HT1080 (cell line): Measurements from ENCODE around the gene ADRB2. TPM values are rescaled to one million over a fixed set of nuclear protein-coding genes. Genes with fewer than 3 reads are reported as not detected.
"Not testable (repeated sequence)": the region's sequence is repeated elsewhere in the genome, so short reads cannot be mapped to it uniquely, and the experiment has no call there.

Source experiments
- DNase-seq: peaks from one replicate; pipeline ENCODE4 v3.0.0-alpha.2; 2015; ENCODE audit warnings: low read depth
- polyA plus RNA-seq, 2 experiments: library from polyadenylated mRNA; depleted of rRNA; stranded (reverse); fragments of >200 nt; gene quantifications; 2 replicates each; pipeline ENCODE4 v1.2.3, GENCODE V29; 2015
- total RNA-seq: library from RNA; depleted of rRNA; stranded (reverse); fragments of >200 nt; shearing (Covaris generic); gene quantifications from 2 replicates; pipeline ENCODE4 v1.2.3, GENCODE V29; 2014; rRNA removed

The ADRB2 gene
- 0.11 and 0.17 TPM in 2 replicates for total RNA-seq
- polyA plus RNA-seq (2015; cell fraction: cytosol; rRNA removed) = 0.72 and 0.74 TPM in 2 replicates
- polyA plus RNA-seq (2015; cell fraction: nucleus; rRNA removed) = 1.1 and 1.2 TPM in 2 replicates

DNA sequence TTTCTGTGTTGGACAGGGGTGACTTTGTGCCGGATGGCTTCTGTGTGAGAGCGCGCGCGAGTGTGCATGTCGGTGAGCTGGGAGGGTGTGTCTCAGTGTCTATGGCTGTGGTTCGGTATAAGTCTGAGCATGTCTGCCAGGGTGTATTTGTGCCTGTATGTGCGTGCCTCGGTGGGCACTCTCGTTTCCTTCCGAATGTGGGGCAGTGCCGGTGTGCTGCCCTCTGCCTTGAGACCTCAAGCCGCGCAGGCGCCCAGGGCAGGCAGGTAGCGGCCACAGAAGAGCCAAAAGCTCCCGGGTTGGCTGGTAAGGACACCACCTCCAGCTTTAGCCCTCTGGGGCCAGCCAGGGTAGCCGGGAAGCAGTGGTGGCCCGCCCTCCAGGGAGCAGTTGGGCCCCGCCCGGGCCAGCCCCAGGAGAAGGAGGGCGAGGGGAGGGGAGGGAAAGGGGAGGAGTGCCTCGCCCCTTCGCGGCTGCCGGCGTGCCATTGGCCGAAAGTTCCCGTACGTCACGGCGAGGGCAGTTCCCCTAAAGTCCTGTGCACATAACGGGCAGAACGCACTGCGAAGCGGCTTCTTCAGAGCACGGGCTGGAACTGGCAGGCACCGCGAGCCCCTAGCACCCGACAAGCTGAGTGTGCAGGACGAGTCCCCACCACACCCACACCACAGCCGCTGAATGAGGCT lies at the start of gene ADRB2:
Gene ADRB2 (plus strand): TSS at position 559 of the 686 bp plus-strand sequence. CDS start 221 bp downstream, outside the sequence.
- no peak for DNase-seq

DNA sequence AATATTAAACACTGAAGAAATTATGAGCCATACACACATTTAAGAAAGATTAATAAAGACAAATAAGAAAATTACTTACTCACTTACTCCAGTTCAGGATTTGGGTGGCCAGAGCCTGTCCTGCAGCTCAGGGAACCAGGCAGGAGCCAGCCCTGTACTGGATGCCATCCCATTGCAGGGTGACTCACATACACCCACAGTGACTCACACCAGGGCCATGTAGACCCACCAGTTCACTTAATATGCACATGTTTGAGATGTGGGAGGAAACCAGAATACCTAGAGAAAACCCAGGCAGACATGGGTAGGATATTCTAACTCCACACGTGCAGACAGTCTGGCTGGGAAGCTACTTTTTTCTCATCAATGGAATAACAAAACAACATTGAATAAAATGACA lies 49.6 kb upstream of the ADRB2 start:
- DNase-seq = peak; percentile 96

DNA sequence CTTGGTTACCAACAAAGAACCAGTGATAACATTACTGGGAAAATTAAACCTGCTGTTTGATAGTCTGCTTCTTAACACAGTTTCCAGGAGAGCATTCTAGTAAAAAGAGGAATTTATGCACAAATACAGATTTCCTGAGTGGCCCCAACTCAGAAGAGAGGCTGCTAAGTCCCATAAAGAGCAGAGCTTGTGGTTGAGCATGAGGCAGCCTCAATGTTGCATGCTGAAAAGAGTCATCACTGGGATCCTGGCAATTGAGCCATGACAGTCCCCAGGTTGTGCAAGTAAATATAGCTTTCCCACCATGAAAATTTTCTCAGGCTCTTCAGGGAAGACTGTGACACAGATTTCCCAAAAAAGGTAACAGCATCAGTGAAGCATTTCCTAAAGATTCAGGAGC lies 47.5 kb upstream of the ADRB2 start:
- no peak for DNase-seq

DNA sequence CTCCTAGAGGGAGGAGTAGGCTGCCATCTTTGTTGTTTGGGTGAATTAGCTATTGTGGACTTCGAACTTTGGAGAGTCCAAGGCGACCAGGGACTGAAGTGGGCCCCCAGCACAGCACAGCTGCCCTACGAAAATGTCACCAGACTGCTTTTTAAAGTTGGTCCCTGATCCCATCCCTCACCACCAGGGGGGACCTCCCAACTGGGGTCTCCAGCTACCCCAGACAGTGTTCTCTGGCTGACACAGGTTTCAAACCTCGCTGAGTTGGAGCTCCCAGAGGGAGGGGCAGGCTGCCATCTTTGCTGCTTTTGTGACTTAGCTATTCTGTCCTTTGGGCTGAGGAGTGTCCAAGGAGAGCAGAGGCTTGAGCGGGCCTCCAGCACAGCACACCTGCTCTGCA lies 45.7 kb upstream of the ADRB2 start:
- DNase-seq = no peak

DNA sequence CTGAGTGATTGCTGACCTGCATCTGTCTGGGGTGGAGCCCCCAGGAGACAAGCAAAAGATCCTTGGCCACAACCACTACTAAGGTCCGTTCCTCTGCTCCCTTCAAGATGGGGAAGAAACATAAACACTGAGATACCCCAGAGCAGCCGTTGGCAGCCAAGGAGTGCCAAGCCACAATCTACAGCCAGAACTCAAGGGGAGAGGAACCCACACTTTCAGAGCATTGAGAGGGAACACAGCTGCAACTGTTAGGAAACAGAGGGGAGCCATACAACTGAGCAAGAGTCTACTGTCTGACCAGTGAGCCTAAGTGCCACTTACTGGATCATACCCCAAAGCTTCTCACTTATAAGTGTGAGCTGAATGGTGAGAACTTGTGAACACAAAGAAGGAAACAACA lies 44.6 kb upstream of the ADRB2 start:
- no peak for DNase-seq

DNA sequence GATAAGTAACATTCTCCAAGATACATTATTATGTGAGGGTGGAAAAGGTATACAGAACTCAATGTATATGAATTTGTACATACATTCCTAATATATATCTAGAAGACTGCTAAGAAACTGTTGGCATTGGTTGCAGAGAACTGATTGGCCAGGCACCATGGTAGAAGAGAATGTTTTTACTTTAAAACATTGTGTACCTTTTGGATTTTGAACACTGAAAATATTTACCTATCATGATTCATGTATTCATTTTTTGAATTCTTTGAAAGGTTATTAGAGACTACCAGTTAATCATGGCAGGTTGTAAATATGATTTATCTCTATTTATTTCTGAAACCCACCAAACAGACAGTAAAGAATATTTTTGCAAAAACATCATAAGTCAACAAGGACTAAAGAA lies 41.2 kb upstream of the ADRB2 start:
- DNase-seq = no peak

DNA sequence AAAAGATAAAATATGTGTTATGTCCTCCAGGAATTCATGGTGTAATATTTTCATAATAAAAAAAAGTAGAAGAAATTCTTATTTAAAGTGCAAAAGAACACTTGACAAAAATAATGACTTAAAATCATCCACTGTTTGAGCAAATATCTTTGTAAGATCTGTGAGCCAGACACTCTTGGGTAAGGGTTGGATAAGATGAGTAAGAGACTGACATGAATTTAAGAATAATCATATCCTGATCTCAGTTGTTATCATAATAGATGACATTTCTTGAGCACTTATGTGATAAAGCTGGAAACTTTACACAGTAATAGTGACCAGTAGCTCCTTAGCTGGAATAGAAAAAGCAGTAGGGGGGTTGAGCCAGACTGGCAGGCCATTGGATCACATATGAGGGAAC lies 40.0 kb upstream of the ADRB2 start:
- no peak for DNase-seq

DNA sequence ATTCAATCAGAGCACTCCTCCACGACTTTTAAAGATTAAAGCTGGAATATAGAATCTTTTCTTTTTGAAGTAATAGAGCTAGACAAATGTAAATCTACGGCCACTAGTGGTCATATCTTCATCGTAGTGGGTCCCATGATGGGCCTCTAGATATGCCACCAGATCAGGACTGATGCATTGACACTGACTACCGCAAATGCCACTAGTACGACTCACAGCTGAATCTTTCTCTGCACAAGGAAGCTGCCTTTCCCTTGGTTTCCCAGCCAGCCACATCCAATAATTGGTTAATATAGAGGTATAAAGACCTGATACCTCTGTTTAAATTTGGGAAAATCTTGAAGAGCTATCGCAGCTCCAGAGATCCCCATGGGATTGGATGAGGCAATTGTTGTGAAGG lies 37.8 kb upstream of the ADRB2 start:
- peak; percentile 60 for DNase-seq

DNA sequence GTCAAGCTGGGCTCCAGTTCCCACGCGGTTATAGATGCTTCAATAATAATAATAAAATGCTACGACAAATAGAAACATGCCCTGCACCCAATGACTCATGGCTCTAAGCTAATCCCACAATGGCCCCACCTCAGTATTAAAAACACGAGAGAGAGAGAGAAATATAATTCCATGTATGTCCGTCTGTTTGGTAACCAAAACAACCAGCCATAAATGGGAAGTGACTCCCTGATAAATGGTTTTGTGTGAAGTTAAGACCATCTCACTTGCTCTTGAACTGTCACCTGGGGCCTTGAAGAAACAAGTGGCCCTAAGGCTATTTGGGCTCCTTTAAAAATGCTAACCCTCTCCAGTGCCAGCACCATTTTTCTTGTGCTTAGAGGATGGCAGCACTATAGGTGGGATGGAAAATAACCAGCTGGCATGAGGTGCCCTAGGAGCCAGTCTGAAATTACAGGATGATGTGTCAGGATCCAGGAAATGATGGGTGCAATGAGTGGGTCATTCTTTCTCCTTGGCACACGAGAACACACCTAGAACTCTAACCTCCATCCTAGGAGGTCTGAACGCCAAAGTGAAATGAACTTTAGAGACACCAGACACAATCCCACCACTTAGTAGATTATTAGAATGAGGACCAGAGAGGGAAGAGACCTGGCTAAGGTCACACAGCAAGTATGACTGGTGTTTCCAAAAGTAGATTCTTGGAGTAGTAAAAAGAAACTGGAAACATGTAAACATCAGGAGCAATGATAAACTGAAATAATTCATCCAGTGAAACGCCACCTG lies 35.7 kb upstream of the ADRB2 start:
- peak; percentile 91 for DNase-seq

DNA sequence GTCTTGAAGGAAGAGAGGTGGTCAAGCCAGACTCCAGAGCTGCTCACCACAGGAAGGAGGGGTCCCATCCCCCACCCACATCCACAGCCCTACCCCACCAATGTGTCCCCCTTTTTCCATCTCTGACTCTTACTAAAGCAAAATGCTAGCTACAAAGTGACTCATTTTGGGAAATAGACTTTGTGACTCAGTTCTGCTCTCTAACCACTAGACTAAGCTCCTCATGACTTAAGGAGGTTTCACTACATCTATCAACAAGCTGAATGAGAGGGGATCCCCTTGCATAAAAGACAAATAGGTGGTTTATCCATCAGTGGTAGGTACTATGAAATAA lies 35.1 kb upstream of the ADRB2 start:
- DNase-seq = peak; percentile 93

DNA sequence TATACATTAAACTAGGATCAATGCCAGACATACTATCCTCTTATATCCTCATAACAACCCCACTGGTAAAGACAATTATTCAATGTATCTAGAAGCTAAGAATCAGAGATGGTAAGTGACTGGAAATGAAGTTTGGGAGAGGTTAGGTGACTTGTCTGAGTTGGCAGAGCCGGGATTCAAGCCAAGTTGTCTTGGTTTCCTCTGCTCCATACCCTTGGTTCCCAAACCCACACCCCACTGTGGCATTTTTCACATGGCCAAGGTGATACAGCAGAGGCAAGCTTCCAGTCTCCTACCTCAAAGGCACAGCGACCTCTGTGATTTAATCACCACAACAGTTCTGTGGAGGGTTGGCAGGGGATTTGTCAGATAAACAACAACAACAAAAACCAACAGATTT lies 34.7 kb upstream of the ADRB2 start:
- DNase-seq = peak; percentile 82

DNA sequence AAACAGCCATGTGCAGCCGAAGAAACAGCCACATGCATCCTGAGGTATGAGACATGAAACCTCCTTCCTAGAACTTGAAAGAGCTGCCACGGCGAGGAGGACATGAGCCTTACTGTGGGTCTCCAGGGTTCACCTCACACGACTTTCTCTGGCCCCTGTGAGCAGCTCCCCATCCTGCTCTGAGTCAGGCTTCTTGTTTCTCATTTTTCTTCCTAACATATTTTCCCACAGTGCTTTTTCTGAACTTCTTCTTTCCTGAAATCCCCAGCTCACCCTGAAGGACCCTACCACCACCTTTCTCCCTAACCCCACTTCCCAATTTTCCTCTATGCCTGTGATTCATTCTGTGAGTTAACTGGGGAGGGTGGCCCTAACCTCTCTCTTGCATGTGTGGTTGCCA lies 33.7 kb upstream of the ADRB2 start:
- DNase-seq = peak; percentile 28

DNA sequence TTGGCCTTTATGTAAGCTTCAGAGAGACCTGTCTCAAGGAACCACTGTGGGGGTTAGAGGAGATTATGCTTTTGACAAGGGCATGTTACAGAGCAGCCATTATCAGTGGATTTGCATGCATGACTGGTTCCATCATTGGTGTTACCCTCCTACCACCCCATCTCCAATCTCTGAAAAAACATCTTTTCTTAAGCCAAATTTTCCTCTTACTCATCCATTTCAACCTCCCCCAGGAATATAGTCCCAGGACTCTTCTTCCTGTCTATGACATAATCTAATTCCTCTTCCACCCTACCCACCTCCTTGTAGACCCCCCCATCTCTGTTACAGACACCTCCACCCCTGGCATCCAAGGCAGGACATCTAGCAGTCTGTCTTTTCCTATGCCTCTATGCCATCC lies 33.1 kb upstream of the ADRB2 start:
- peak; percentile 48 for DNase-seq

DNA sequence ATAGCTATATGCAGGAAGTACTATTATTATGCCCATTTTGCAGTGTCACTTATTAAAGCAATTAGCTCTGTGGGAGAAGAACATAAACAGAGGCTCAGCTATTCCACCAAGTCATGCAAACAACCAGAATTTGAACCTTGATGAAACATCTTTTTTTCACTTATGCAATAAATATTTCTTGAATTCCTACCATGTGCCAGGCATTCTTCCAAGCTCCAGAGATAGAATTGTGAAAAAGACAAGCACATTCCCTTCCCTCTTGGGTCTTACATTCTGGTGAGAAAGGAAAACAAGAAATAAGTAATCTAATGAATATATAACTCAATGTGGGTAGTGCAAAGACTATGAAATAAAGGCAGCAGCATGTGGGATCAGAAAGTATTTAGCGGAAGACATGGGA lies 32.1 kb upstream of the ADRB2 start:
- DNase-seq = no peak

DNA sequence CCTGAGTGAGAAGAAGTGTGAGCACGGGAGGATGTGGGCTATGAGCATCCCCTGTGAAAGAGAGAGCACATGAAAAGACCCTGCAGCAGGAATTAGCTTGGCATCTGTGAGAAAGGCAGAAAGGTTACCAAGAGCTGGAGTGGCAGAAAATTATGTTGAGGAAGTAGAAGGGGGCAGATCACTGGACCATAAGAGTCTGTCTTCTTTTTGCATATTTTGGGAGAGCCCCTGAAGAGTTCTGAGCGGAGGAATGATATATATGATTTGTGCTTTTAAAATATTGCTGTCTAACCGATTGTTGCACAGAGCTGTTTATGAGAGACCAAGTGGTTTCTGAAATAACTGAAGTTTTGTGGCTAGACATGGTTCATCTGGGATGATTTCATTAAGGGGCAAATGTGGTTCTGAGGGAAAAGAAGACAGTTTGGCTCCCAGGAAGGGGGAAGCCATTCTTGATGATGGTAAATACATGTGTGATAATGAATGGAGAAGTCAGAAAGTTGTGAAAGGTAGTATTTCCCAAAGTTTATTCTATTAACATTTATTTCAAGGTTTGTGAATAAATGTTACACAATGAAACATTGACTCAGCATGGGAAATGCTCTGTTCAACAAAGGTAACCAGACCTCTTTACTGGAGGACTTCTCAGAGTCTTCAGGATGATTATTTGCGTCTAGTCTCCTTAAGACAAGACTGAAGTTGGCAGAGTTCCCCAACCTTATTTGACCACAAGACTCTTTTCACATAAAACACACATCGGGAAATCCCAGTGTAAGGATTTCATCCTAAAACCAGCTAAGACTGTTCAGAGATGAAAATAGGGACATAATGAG lies 31.5 kb upstream of the ADRB2 start:
- peak; percentile 77 for DNase-seq

DNA sequence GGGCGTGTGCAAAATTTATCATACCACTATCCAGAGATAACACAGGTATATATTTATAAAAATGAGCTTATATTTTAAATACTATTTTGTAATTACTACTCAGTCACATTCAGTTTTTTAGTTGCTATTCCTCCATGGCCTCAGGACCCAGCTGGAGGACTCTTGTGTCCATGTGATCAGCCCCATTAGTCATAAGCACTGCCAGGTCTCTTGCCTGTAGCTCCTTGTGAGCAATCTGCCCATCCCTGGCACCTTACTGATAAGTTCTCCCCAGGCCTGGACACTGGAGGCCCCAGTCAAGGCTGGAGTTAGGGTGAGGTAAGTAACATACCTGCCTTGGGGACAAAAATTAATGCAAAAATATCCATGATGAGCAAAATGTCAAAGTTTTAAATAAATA lies 29.5 kb upstream of the ADRB2 start:
- DNase-seq = peak; percentile 46

DNA sequence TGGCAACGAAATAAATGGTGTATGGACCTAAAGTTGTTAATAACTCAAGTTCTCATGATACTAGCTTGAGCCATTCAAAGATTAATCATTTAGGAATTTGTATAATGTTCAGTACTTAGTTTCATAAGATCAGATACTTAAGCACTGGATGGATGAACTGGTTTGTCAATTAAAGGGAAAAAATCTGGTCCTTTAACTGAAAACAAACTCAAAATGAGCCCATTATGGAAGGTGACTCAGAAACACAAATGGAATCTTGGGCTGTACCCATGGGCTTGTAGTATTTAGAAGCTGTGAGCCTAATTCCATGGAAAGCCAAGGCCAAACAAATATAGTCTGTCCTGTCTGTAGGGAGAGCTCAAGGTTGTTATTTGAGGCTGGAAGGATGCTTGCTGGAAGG lies 27.6 kb upstream of the ADRB2 start:
- DNase-seq = no peak

DNA sequence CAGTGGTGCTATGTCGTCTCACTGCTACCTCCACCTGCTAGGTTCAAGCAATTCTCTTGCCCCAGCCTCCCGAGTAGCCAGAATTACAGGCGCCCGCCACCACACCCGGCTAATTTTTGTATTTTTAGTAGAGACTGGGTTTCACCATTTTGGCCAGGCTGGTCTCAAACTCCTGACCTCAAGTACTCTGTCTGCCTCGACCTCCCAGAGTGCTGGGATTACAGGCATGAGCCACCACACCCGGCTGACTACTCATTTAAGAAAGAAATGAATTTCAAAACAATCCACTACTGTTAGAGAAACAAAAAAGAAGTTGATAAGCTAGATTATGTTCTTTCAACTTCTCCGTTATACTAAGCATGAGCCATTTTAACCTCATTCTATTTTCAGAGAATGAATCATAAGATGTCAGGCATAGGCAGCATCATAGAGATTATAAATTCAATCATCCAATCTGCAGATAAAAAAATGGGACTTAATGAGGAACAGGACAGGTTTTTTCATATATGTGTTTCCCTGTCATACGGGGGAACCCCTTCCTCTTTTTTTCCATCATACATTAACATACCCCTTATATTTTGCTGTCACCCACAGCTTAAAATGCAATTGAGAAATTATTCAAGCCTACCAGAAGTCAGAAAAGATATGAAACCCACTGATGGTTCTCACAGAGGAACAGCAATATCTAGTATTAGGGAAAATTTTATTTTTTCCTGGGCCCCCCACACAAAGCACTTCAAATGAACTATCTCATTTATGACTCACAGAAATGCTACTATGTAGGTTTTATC lies 26.5 kb upstream of the ADRB2 start:
- no peak for DNase-seq

DNA sequence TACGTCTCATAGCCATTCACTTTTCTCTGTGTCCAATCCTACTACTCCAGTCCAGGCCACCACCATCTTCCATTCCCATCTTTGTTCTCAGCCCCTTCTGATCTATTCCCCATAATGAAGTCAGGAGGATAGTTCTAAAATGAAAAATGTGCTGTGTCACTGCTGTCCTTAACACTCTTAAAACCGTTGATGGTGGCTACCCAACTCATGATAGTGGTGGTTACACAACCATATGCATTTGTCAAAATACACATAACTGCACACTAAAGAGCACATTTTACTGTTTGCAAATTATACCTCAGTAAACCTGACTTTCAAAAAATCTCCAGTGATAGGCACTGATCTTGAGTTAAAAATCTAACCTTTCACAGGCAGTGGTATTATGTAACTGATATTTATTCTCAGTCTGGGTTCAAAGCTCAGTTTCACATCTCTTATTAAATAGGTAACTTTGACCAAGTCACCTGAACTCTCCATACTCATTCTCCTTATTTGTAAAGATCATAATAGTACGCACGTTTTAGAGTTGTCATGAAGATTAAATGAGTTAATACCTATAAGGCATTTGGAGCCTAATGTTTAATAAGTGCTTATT lies 24.6 kb upstream of the ADRB2 start:
- no peak for DNase-seq

DNA sequence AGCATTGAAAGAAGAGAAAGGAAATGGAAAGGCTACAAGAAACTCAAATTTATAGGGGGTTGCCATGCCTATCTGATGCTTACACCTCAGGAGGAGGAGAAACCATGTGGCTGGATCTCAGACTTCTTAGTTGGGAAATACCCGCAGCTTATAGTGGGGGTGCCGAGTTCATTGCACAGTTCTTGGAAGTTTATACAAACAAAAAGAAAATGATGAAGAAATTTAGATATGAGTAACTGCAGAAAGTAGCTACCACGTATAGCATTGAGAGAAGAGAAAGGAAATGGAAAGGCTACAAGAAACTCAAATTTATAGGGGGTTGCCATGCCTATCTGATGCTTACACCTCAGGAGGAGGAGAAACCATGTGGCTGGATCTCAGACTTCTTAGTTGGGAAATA lies 23.0 kb upstream of the ADRB2 start:
- DNase-seq = not testable (repeated sequence)

DNA sequence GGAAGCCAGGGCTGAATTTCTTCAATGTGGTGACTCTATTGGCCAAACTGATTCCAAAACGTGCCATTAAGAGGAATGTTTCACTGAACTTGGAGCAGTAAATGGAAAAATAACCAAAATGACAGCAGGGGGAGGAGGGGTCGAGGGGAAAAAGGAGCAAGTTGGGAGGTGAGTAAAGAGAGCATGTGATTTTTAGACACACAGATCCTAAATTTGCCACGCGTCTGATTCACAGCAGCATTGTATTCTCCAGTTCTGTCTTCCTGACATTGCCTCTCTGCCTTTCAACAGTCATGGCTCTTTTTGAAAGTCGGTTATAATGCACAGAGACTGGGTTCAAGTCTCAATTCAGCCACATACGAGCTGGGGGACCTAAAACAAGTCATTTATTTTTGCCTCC lies 22.0 kb upstream of the ADRB2 start:
- no peak for DNase-seq
